Neuron (in vitro differentiated cells): ENCODE results near the gene SLFNL1.

ENCODE experiments used
- H2AFZ ChIP-seq: one replicate; pipeline ENCODE4 v1.6.1; 2013; ENCODE audit warnings: low read depth, mild to moderate bottlenecking, inconsistent platforms, low read length, moderate library complexity
- H3K27me3 ChIP-seq: one replicate; pipeline ENCODE4 v1.6.1; 2013; ENCODE audit warnings: low read length; ENCODE audit not compliant: insufficient read depth
- H3K36me3 ChIP-seq: one replicate; pipeline ENCODE4 v1.6.1; 2013; ENCODE audit warnings: low read length; ENCODE audit not compliant: insufficient read depth
- H3K4me1 ChIP-seq: one replicate; pipeline ENCODE4 v1.6.1; 2013; ENCODE audit warnings: low read length; ENCODE audit not compliant: insufficient read depth
- H3K4me3 ChIP-seq: 2 replicates; pipeline ENCODE4 v1.5.1; 2013; ENCODE audit warnings: mild to moderate bottlenecking, low read length, moderate library complexity
- H3K9me3 ChIP-seq: one replicate; pipeline ENCODE4 v1.6.1; 2013; ENCODE audit warnings: low read length

Gene SLFNL1

GRCh38 chr1:41021526-41022308 is at the start of gene SLFNL1:
SLFNL1 (minus strand) TSS chr1:41021725; CDS start chr1:41020660, 1,065 bp downstream.
- H3K27me3 ChIP-seq, result no peaks in the 10 kb centered on the region
- H2AFZ ChIP-seq, result no peak within 1 kb of the TSS
- peaks cover 30% of the 10 kb centered on the region for H3K36me3 ChIP-seq

GRCh38 chr1:41056907-41057306 is 35.4 kb upstream of the SLFNL1 start:
- H3K27me3 ChIP-seq, result no peaks in the 10 kb centered on the region
- H3K36me3 ChIP-seq, result peaks cover 20% of the 10 kb centered on the region
- no peaks in the 10 kb centered on the region for H3K4me1 ChIP-seq
- no peak overlapping the region for H2AFZ ChIP-seq
- no peak overlapping the region for H3K4me3 ChIP-seq
- peaks cover 12% of the 10 kb centered on the region for H3K9me3 ChIP-seq

More at GRCh38 chr1:41021526-41022308, at the start of gene SLFNL1:
- Histone ChIP-seq H3K4me1 (peaks cover 6% of the 10 kb centered on the region), H3K4me3 (no peak within 1 kb of the TSS), H3K9me3 (no peaks in the 10 kb centered on the region)

- no peak overlapping the region for H3K4me3 ChIP-seq
- peaks cover 22% of the 10 kb centered on the region for H3K36me3 ChIP-seq
These were observed 31.8 kb upstream of the SLFNL1 start for GRCh38 chr1:41053316-41053715.

GRCh38 chr1:41051022-41051421 is 29.5 kb upstream of the SLFNL1 start:
- H2AFZ ChIP-seq, result no peak overlapping the region
- H3K9me3 ChIP-seq, result peaks cover 1% of the 10 kb centered on the region
- H3K27me3 ChIP-seq, result no peaks in the 10 kb centered on the region
- H3K4me3 ChIP-seq, result no peak overlapping the region
- H3K4me1 ChIP-seq, result no peaks in the 10 kb centered on the region
- peaks cover 39% of the 10 kb centered on the region for H3K36me3 ChIP-seq

More at GRCh38 chr1:41053316-41053715, 31.8 kb upstream of the SLFNL1 start:
- Histone ChIP-seq H2AFZ (no peak overlapping the region), H3K9me3 (peaks cover 2% of the 10 kb centered on the region), H3K27me3 (no peaks in the 10 kb centered on the region), H3K4me1 (no peaks in the 10 kb centered on the region)

GRCh38 chr1:41048540-41048939 is 27.0 kb upstream of the SLFNL1 start:
- H3K36me3 ChIP-seq, result peaks cover 49% of the 10 kb centered on the region
- H3K27me3 ChIP-seq, result no peaks in the 10 kb centered on the region
- no peaks in the 10 kb centered on the region for H3K4me1 ChIP-seq
- H2AFZ ChIP-seq, result no peak overlapping the region
- H3K4me3 ChIP-seq, result no peak overlapping the region
- H3K9me3 ChIP-seq, result no peaks in the 10 kb centered on the region

- Histone ChIP-seq H3K36me3 (peaks cover 46% of the 10 kb centered on the region), H2AFZ (no peak overlapping the region), H3K9me3 (no peaks in the 10 kb centered on the region), H3K4me3 (no peak overlapping the region), H3K4me1 (no peaks in the 10 kb centered on the region), H3K27me3 (no peaks in the 10 kb centered on the region)
These were observed 24.8 kb upstream of the SLFNL1 start for GRCh38 chr1:41046347-41046775.

GRCh38 chr1:41045740-41046139 is 24.2 kb upstream of the SLFNL1 start:
- Histone ChIP-seq H3K9me3 (no peaks in the 10 kb centered on the region), H3K4me1 (no peaks in the 10 kb centered on the region), H3K4me3 (no peak overlapping the region), H3K36me3 (peaks cover 51% of the 10 kb centered on the region), H2AFZ (no peak overlapping the region), H3K27me3 (no peaks in the 10 kb centered on the region)

- Histone ChIP-seq H3K4me1 (no peaks in the 10 kb centered on the region), H3K9me3 (no peaks in the 10 kb centered on the region), H2AFZ (no peak overlapping the region), H3K27me3 (no peaks in the 10 kb centered on the region), H3K36me3 (peaks cover 53% of the 10 kb centered on the region), H3K4me3 (no peak overlapping the region)
These were observed 22.7 kb upstream of the SLFNL1 start for GRCh38 chr1:41044187-41044586.

GRCh38 chr1:41041614-41042270 is 20.2 kb upstream of the SLFNL1 start:
- Histone ChIP-seq H3K4me1 (no peaks in the 10 kb centered on the region), H3K9me3 (no peaks in the 10 kb centered on the region), H2AFZ (no peak overlapping the region), H3K4me3 (no peak overlapping the region), H3K36me3 (peaks cover 57% of the 10 kb centered on the region), H3K27me3 (no peaks in the 10 kb centered on the region)

- Histone ChIP-seq H3K4me3 (no peak overlapping the region), H3K9me3 (no peaks in the 10 kb centered on the region), H3K4me1 (no peaks in the 10 kb centered on the region), H3K36me3 (peaks cover 67% of the 10 kb centered on the region), H3K27me3 (no peaks in the 10 kb centered on the region), H2AFZ (no peak overlapping the region)
These were observed 16.6 kb upstream of the SLFNL1 start for GRCh38 chr1:41038110-41038509.

- Histone ChIP-seq H3K4me1 (no peaks in the 10 kb centered on the region), H3K4me3 (no peak overlapping the region), H2AFZ (no peak overlapping the region), H3K27me3 (no peaks in the 10 kb centered on the region), H3K9me3 (no peaks in the 10 kb centered on the region), H3K36me3 (peaks cover 71% of the 10 kb centered on the region)
These were observed 15.8 kb upstream of the SLFNL1 start for GRCh38 chr1:41037116-41037903.

GRCh38 chr1:41033272-41033671 is 11.7 kb upstream of the SLFNL1 start:
- H3K9me3 ChIP-seq, result no peaks in the 10 kb centered on the region
- H3K36me3 ChIP-seq, result peaks cover 73% of the 10 kb centered on the region
- H3K4me3 ChIP-seq, result no peak overlapping the region
- no peaks in the 10 kb centered on the region for H3K27me3 ChIP-seq
- H2AFZ ChIP-seq, result no peak overlapping the region
- H3K4me1 ChIP-seq, result no peaks in the 10 kb centered on the region

- Histone ChIP-seq H3K4me3 (no peak overlapping the region), H3K36me3 (peaks cover 66% of the 10 kb centered on the region)
These were observed 10.6 kb upstream of the SLFNL1 start for GRCh38 chr1:41032147-41032546.

More at GRCh38 chr1:41032147-41032546, 10.6 kb upstream of the SLFNL1 start:
- Histone ChIP-seq H3K27me3 (no peaks in the 10 kb centered on the region), H3K4me1 (no peaks in the 10 kb centered on the region), H3K9me3 (no peaks in the 10 kb centered on the region), H2AFZ (no peak overlapping the region)
